H1 (cell line): ENCODE measurements around the gene NONO. TPM values are rescaled to one million over a fixed set of nuclear protein-coding genes. Genes with fewer than 3 reads are reported as not detected.

Experiments
- CTCF ChIA-PET: fragments of 300-600 bp; sonication (Branson Sonifier 250); formaldehyde crosslinking; loops from one replicate; lab custom pipeline; 2021; ENCODE audit not compliant: partially characterized antibody; lab: Charles Lee
- POLR2A ChIA-PET: fragments of 300-600 bp; sonication (Branson Sonifier 250); formaldehyde crosslinking; loops from one replicate; lab custom pipeline; 2021; ENCODE audit warnings: inconsistent platforms; ENCODE audit not compliant: partially characterized antibody; lab: Charles Lee
- DNase-seq, 2 experiments: peaks; one replicate each; pipeline versions ENCODE4 v3.0.0 to v3.0.0-alpha.2; 2010 to 2022; ENCODE audit warnings: low spot score in 2 of 2, low read depth in 1 of 2, mixed read lengths in 1 of 2
- FAIRE-seq: peaks from 2 replicates; lab custom pipeline; 2011; peaks lifted over from hg19 to GRCh38; lab: Jason Lieb, UNC
- H2AFZ ChIP-seq: 2 replicates; pipeline ENCODE4 v1.8.1; 2012; ENCODE audit warnings: low read length, inconsistent platforms
- H2AK5ac ChIP-seq: 2 replicates; pipeline ENCODE4 v1.6.1; 2013; ENCODE audit warnings: low read depth, low read length
- H2BK120ac ChIP-seq: replicated peaks from 2 replicates; pipeline ENCODE3; 2013; ENCODE audit warnings: low read depth, low read length, inconsistent platforms
- H2BK12ac ChIP-seq: 2 replicates; pipeline ENCODE4 v1.6.1; 2013; ENCODE audit warnings: low read depth, low read length
- H2BK15ac ChIP-seq: 2 replicates; pipeline ENCODE4 v1.6.1; 2013; ENCODE audit warnings: low read length
- H2BK20ac ChIP-seq: 2 replicates; pipeline ENCODE4 v1.6.1; 2013; ENCODE audit warnings: low read length
- H2BK5ac ChIP-seq: 2 replicates; pipeline ENCODE4 v1.6.1; 2013; ENCODE audit warnings: low read depth, low read length
- H3K14ac ChIP-seq: 2 replicates; pipeline ENCODE4 v1.6.1; 2013; ENCODE audit warnings: inconsistent platforms; ENCODE audit not compliant: insufficient read length
- H3K18ac ChIP-seq: 2 replicates; pipeline ENCODE4 v1.6.1; 2013; ENCODE audit warnings: low read length; ENCODE audit errors: extremely low read depth
- H3K23ac ChIP-seq: 2 replicates; pipeline ENCODE4 v1.6.1; 2013; ENCODE audit warnings: inconsistent platforms; ENCODE audit not compliant: insufficient read length
- H3K23me2 ChIP-seq: 2 replicates; pipeline ENCODE4 v1.6.1; 2013; ENCODE audit warnings: low read depth, low read length
- H3K27ac ChIP-seq: 2 replicates; pipeline ENCODE4 v1.6.1; 2011; ENCODE audit warnings: low read depth, low read length, inconsistent platforms
- H3K27me3 ChIP-seq, 4 experiments: replicated peaks in 1 of 4; 1 replicate in 1 of 4; 2 replicates in 3 of 4; pipeline versions ENCODE4 v1.6.1 to v1.8.1; 2011 to 2013; ENCODE audit warnings: low read length in 3 of 4, mild to moderate bottlenecking in 3 of 4, inconsistent platforms in 2 of 4, mixed read lengths in 2 of 4, moderate library complexity in 1 of 4; ENCODE audit not compliant: control insufficient read depth in 3 of 4, insufficient read depth in 3 of 4; ENCODE audit errors: extremely low read depth in 1 of 4
- H3K36me3 ChIP-seq, 4 experiments: 2 replicates each; pipeline versions ENCODE4 v1.6.1 to v1.8.1; 2011 to 2013; ENCODE audit warnings: mild to moderate bottlenecking in 4 of 4, low read length in 3 of 4, moderate library complexity in 2 of 4, control low read depth in 1 of 4, inconsistent platforms in 1 of 4; ENCODE audit not compliant: insufficient read depth in 4 of 4, control insufficient read depth in 2 of 4
- H3K4ac ChIP-seq: replicated peaks from 2 replicates; pipeline ENCODE3; 2013; ENCODE audit warnings: low read length, low read depth, mixed read lengths, inconsistent platforms; ENCODE audit not compliant: insufficient read length
- H3K4me1 ChIP-seq, 4 experiments: replicated peaks in 1 of 4; 1 replicate in 1 of 4; 2 replicates in 3 of 4; pipeline versions ENCODE4 v1.6.1 to v1.8.1; 2011 to 2013; ENCODE audit warnings: low read length in 3 of 4, inconsistent platforms in 2 of 4, mixed read lengths in 1 of 4; ENCODE audit not compliant: insufficient read depth in 4 of 4, control insufficient read depth in 3 of 4
- H3K4me2 ChIP-seq, 2 experiments: 2 replicates each; pipeline versions ENCODE4 v1.6.1 to v1.8.1; 2011 to 2013; ENCODE audit warnings: low read depth in 2 of 2, low read length in 2 of 2, control low read depth in 1 of 2, inconsistent platforms in 1 of 2, mild to moderate bottlenecking in 1 of 2; ENCODE audit not compliant: insufficient read depth in 1 of 2
- H3K4me3 ChIP-seq, 4 experiments: fragments of 200-600, 300-600 bp in 1 of 4; sonication (generic), shearing (Covaris generic), sonication (Bioruptor Twin) in 1 of 4; 2 replicates each; pipeline versions ENCODE4 v1.5.1 to v1.8.1; 2011 to 2016; ENCODE audit warnings: low read length in 4 of 4, low read depth in 3 of 4, control low read depth in 2 of 4, inconsistent platforms in 2 of 4, mild to moderate bottlenecking in 2 of 4, mixed read lengths in 1 of 4, moderate library complexity in 1 of 4; ENCODE audit not compliant: insufficient read depth in 2 of 4; ENCODE audit errors: extremely low read depth in 1 of 4
- H3K56ac ChIP-seq: replicated peaks from 2 replicates; pipeline ENCODE3; 2013; ENCODE audit warnings: low read depth, mild to moderate bottlenecking, mixed read lengths, low read length, inconsistent platforms; ENCODE audit not compliant: insufficient read length
- H3K79me1 ChIP-seq: 2 replicates; pipeline ENCODE4 v1.6.1; 2013; ENCODE audit warnings: low read depth, low read length, control low read depth
- H3K79me2 ChIP-seq, 2 experiments: 2 replicates each; pipeline versions ENCODE4 v1.6.1 to v1.8.1; 2012 to 2013; ENCODE audit warnings: low read length in 2 of 2, mild to moderate bottlenecking in 2 of 2, inconsistent platforms in 1 of 2; ENCODE audit not compliant: insufficient read depth in 2 of 2, control insufficient read depth in 1 of 2
- H3K9ac ChIP-seq, 4 experiments: replicated peaks in 1 of 4; 1 replicate in 1 of 4; 2 replicates in 3 of 4; pipeline versions ENCODE4 v1.6.1 to v1.8.1; 2011 to 2013; ENCODE audit warnings: low read depth in 3 of 4, low read length in 3 of 4, control low read depth in 2 of 4, mild to moderate bottlenecking in 2 of 4, moderate library complexity in 2 of 4, inconsistent platforms in 1 of 4; ENCODE audit errors: extremely low read depth in 1 of 4
- H3K9me3 ChIP-seq, 2 experiments: 2 replicates each; pipeline versions ENCODE4 v1.6.1 to v1.8.1; 2012 to 2013; ENCODE audit warnings: mild to moderate bottlenecking in 2 of 2, moderate library complexity in 2 of 2, control low read depth in 1 of 2, inconsistent platforms in 1 of 2, low read depth in 1 of 2, low read length in 1 of 2, mixed read lengths in 1 of 2; ENCODE audit not compliant: insufficient read depth in 2 of 2
- H4K20me1 ChIP-seq, 2 experiments: replicated peaks in 1 of 2; 2 replicates each; pipeline versions ENCODE3 to v1.8.1; 2011 to 2013; ENCODE audit warnings: inconsistent platforms in 2 of 2, low read length in 2 of 2, mild to moderate bottlenecking in 1 of 2; ENCODE audit not compliant: insufficient read depth in 2 of 2, control insufficient read depth in 1 of 2
- H4K5ac ChIP-seq: 2 replicates; pipeline ENCODE4 v1.6.1; 2013; ENCODE audit warnings: low read length, low read depth, mixed read lengths, inconsistent platforms; ENCODE audit not compliant: insufficient read length
- H4K8ac ChIP-seq: 2 replicates; pipeline ENCODE4 v1.8.0; 2013; ENCODE audit warnings: mild to moderate bottlenecking, moderate library complexity, low read length, inconsistent platforms; ENCODE audit not compliant: insufficient read depth; ENCODE audit errors: extremely low read depth
- H4K91ac ChIP-seq: replicated peaks from 2 replicates; pipeline ENCODE3; 2013; ENCODE audit warnings: low read length, mixed read lengths, inconsistent platforms; ENCODE audit not compliant: insufficient read length
- BCL11A ChIP-seq, 2 experiments: IDR thresholded peaks; one replicate each; pipeline ENCODE4 v1.6.1; 2011; ENCODE audit warnings: low read depth in 2 of 2, low read length in 2 of 2, mild to moderate bottlenecking in 2 of 2
- BRCA1 ChIP-seq: IDR thresholded peaks from 2 replicates; pipeline ENCODE4 v1.6.1; 2012; ENCODE audit warnings: low read depth, low read length, improper control_type of control experiment
- CHD1 ChIP-seq: IDR thresholded peaks from 2 replicates; pipeline ENCODE4 v1.6.1; 2012; ENCODE audit warnings: low read depth, low read length, improper control_type of control experiment
- EP300 ChIP-seq, 2 experiments: IDR thresholded peaks; 1 replicate in 1 of 2; 2 replicates in 1 of 2; pipeline ENCODE4 v1.6.1; 2011 to 2012; ENCODE audit warnings: low read depth in 2 of 2, low read length in 2 of 2, mild to moderate bottlenecking in 2 of 2, borderline replicate concordance in 1 of 2, inconsistent platforms in 1 of 2, moderate library complexity in 1 of 2
- GABPA ChIP-seq: IDR thresholded peaks from 2 replicates; pipeline ENCODE4 v1.6.1; 2011; ENCODE audit warnings: mild to moderate bottlenecking, low read length, moderate library complexity, borderline replicate concordance; ENCODE audit not compliant: insufficient read depth
- HDAC6 ChIP-seq: IDR thresholded peaks from one replicate; pipeline ENCODE4 v1.7.1; 2012; ENCODE audit warnings: low read depth, mild to moderate bottlenecking, inconsistent platforms, low read length, moderate library complexity
- PHF8 ChIP-seq: fragments of 200-600 bp; sonication (generic); conservative IDR thresholded peaks from 2 replicates; pipeline ENCODE4 v1.7.1; 2012; ENCODE audit warnings: low read depth, mild to moderate bottlenecking, inconsistent platforms, low read length, moderate library complexity
- POU5F1 ChIP-seq: IDR thresholded peaks from 2 replicates; pipeline ENCODE4 v1.6.1; 2011; ENCODE audit warnings: low read depth, mild to moderate bottlenecking, low read length, moderate library complexity
- RNF2 ChIP-seq: fragments of 200-900, 300-1000 bp; sonication (generic); IDR thresholded peaks from 2 replicates; pipeline ENCODE4 v1.7.1; 2016; ENCODE audit warnings: borderline replicate concordance, low read depth, mild to moderate bottlenecking, antibody characterized with exemption, low read length; ENCODE audit not compliant: poor library complexity, severe bottlenecking; ENCODE audit errors: missing control alignments
- SIX5 ChIP-seq: IDR thresholded peaks from 2 replicates; pipeline ENCODE4 v1.6.1; 2011; ENCODE audit warnings: mild to moderate bottlenecking, low read depth, low read length
- TAF1 ChIP-seq: IDR thresholded peaks from 2 replicates; pipeline ENCODE4 v1.6.1; 2011; ENCODE audit warnings: mild to moderate bottlenecking, low read depth, low read length
- TCF12 ChIP-seq: IDR thresholded peaks from 2 replicates; pipeline ENCODE4 v1.6.1; 2011; ENCODE audit warnings: low read depth, mild to moderate bottlenecking, low read length
- TEAD4 ChIP-seq: IDR thresholded peaks from 2 replicates; pipeline ENCODE4 v1.6.1; 2012; ENCODE audit warnings: low read depth, low read length, inconsistent platforms, mixed read lengths
- ZNF274 ChIP-seq: IDR thresholded peaks from 2 replicates; pipeline ENCODE4 v1.7.0; 2012; ENCODE audit warnings: low read length, borderline replicate concordance; ENCODE audit errors: extremely low read depth
- WGBS, 2 experiments: shearing (Covaris generic) in 1 of 2; methylation state at CpG; one replicate each; pipeline versions ENCODE4 v1.1.6 to v1.1.7; 2013 to 2015; ENCODE audit warnings: low lambda C conversion rate in 2 of 2, mixed read lengths in 2 of 2, inconsistent platforms in 1 of 2, low coverage in 1 of 2, missing lambda C conversion rate in 1 of 2; ENCODE audit not compliant: insufficient replicate concordance in 2 of 2, insufficient coverage in 1 of 2, insufficient read length in 1 of 2; ENCODE audit errors: extremely low coverage in 1 of 2, missing lambda C conversion rate in 1 of 2; 5-methylcytosine and 5-hydroxymethylcytosine counted together
- polyA plus RNA-seq, 7 experiments: library from polyadenylated mRNA; depleted of rRNA in 3 of 7; stranded (reverse) in 5 of 7; unstranded in 2 of 7; fragments of >200 nt in 5 of 7; fragments of 200-250 nt in 2 of 7; gene quantifications; 1 replicate in 5 of 7; 2 replicates in 1 of 7; 4 replicates in 1 of 7; pipeline versions ENCODE4 v1.2.1 to v1.2.3, GENCODE V29; 2011 to 2013; ENCODE audit warnings: missing spikeins in 2 of 7, mixed read lengths in 2 of 7
- total RNA-seq: library from RNA; stranded (reverse); fragmentation: NEBNext Ultra II Directional; extraction: Animal tissue kit (Norgen Biotek cat#: 25700); gene quantifications from 2 replicates; pipeline ENCODE4 v1.2.1, GENCODE V29; 2021

The NONO gene
- total and polyA plus RNA-seq, 2 of the 8 experiments (the other 6 are each of a cell fraction or from before 2014, with no cell fraction given) = 641 to 728 TPM

DNA sequence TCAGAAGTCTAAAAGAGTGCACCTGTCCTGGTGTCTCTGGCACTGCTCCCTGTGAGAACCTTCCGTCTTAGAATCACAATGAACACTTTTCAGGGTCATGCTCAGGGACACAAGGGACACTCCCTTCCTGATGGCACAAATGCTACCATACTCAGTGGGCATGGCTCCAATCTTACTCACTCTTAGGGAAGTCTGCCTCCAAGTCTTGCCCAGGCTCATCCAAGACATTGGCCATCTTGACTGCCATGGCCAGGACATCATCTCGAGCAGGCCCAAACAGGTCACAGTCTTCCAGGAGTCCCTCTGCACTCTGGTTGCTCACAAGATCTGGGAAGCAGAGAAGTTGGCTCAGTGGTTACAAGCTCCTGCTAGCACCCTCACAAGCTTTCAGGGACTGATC is 38.3 kb upstream of the NONO start:
- no peak overlapping the region for H4K5ac ChIP-seq
- FAIRE-seq = no peak
- no peak overlapping the region for H3K4me3 ChIP-seq
- no peak overlapping the region for H3K27ac ChIP-seq
- no peak overlapping the region for H3K56ac ChIP-seq
- peaks cover 0 to 12% of the 10 kb centered on the region in 2 experiments for H4K20me1 ChIP-seq
- H3K36me3 ChIP-seq = peaks cover 22 to 95% (median 69%) of the 10 kb centered on the region in 4 experiments
- H2BK15ac ChIP-seq = no peak overlapping the region
- H4K8ac ChIP-seq = no peak overlapping the region
- DNase-seq = no peak
- H4K91ac ChIP-seq = no peak overlapping the region
- H3K9ac ChIP-seq = no peak overlapping the region
- H2AK5ac ChIP-seq = no peak overlapping the region
- H2BK5ac ChIP-seq = no peak overlapping the region
- H2AFZ ChIP-seq = no peak overlapping the region
- H2BK12ac ChIP-seq = no peak overlapping the region
- no peak overlapping the region for H3K18ac ChIP-seq
- H2BK20ac ChIP-seq = no peak overlapping the region
- WGBS, 2 experiments = 100% methylated on average over 1 of the region's 2 CpGs; no CpG with 5 or more reads in 1 of the 2 experiments
- H3K23me2 ChIP-seq = no peaks in the 10 kb centered on the region
- H3K27me3 ChIP-seq = no peaks in the 10 kb centered on the region
- POLR2A ChIA-PET = interaction anchor here (0.9 to 1.3 kb wide), 4 partner anchors 10 to 101 kb away, joined by 3 read pairs; partner anchors contain the start of gene NLGN3
- no peak overlapping the region for H3K14ac ChIP-seq
- no peak overlapping the region for H3K4me2 ChIP-seq
- no peaks in the 10 kb centered on the region; the same call in 1 of the 2 replicates for H3K79me1 ChIP-seq
- no peaks in the 10 kb centered on the region for H3K9me3 ChIP-seq
- H3K79me2 ChIP-seq = no peaks in the 10 kb centered on the region
- no peak overlapping the region for H2BK120ac ChIP-seq
- CTCF ChIA-PET = interaction anchor here (1.6 kb wide), 1 partner anchor 25 kb away, joined by 3 read pairs; no protein-coding TSS in a partner anchor
- no peaks in the 10 kb centered on the region for H3K4me1 ChIP-seq
- TF ChIP-seq SIX5 (no peak), TAF1 (no peak), BCL11A (IDR thresholded peaks at IDR 0.05; ENCODE audit: low read depth in 2 of 2, low read length in 2 of 2) (no peak), BRCA1 (no peak), HDAC6 (no peak), POU5F1 (no peak), CHD1 (no peak), GABPA (no peak), TCF12 (no peak), RNF2 (no peak), EP300 (IDR thresholded peaks at IDR 0.05; ENCODE audit: borderline replicate concordance in 1 of 2, low read depth in 2 of 2, low read length in 2 of 2) (no peak), TEAD4 (no peak), ZNF274 (no peak), PHF8 (no peak)
- no peak overlapping the region for H3K4ac ChIP-seq
- no peak overlapping the region for H3K23ac ChIP-seq
